MM.1S (cell line): Measurements from ENCODE around the gene GMIP.

Source experiments
- CTCF ChIP-seq: fragments of 300-600 bp; sonication (generic); IDR thresholded peaks from 2 replicates; pipeline ENCODE4 v1.5.1; 2016; ENCODE audit warnings: antibody characterized with exemption, low read length, mixed read lengths
- EZH2 ChIP-seq: fragments of 300-600 bp; sonication (generic); optimal IDR thresholded peaks from 2 replicates; pipeline ENCODE3; 2017; ENCODE audit warnings: low read depth, mild to moderate bottlenecking, antibody characterized with exemption, low read length, mixed read lengths
- EZH2phosphoT487 ChIP-seq: fragments of 300-600 bp; sonication (generic); IDR thresholded peaks from 2 replicates; pipeline ENCODE4 v1.6.1; 2018; ENCODE audit warnings: antibody characterized with exemption, low read length

DNA sequence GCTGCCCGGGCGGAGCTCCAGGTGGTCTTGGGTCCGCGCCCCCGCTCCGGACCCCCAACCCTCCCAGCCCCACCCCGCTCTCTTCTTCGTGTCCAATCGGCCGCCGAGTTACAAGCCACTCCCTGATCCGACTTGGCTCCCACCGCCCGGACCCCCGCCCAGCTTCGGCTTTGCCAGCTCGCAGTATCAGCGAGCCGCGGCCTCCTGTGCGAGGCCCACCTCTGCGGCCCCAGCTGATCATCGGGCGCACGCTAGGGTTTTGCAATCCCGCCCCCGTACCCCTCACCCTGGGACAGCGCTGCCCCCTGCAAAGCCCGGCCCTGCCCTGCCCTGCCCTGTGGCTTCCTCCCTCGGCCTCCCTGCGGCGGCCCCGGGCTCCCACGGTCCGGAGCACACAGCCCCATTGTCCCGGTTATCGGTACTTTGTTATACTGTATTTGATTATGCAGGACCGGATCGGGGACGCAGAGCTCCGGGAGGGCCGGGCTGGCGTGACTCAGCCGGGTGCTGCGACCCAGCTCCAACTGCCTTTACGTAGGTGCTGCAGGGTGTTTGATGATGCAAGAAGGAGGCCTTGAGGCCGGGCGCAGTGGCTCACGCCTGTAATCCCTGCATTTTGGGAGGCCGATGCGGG, 14.8 kb downstream of the GMIP start:
- TF ChIP-seq EZH2 (no peak), CTCF (no peak), EZH2phosphoT487 (no peak)
